ENCODE results near the gene DBP.
A peak's percentile ranks its signal among the peaks of the same experiment; 100 is the strongest.
"Not testable (repeated sequence)": the region's sequence is repeated elsewhere in the genome, so short reads cannot be mapped to it uniquely, and the experiment has no call there.

Gene DBP

GRCh38 chr19:48664476-48664875 is 27.3 kb upstream of the DBP start:
- DNase-seq, result no peak

- no peak for DNase-seq
These were observed 26.5 kb upstream of the DBP start for GRCh38 chr19:48663667-48664066.

- no peak for DNase-seq
These were observed 24.5 kb upstream of the DBP start for GRCh38 chr19:48661711-48662090.

- peak; percentile 85 to 88 for DNase-seq
These were observed 23.9 kb upstream of the DBP start for GRCh38 chr19:48660852-48661710.

GRCh38 chr19:48659768-48660167 is 22.6 kb upstream of the DBP start:
- DNase-seq, result no peak

- no peak for DNase-seq
These were observed 21.3 kb upstream of the DBP start for GRCh38 chr19:48658483-48658882.

GRCh38 chr19:48657828-48658227 is 20.6 kb upstream of the DBP start:
- not testable (repeated sequence) for DNase-seq

GRCh38 chr19:48656840-48657474 is 19.8 kb upstream of the DBP start:
- DNase-seq, result no peak

GRCh38 chr19:48654299-48655059 is 17.3 kb upstream of the DBP start:
- no peak for DNase-seq

GRCh38 chr19:48651683-48652048 is 14.5 kb upstream of the DBP start:
- DNase-seq, result no peak

- no peak for DNase-seq
These were observed 13.9 kb upstream of the DBP start for GRCh38 chr19:48650974-48651682.

- DNase-seq, result no peak
These were observed 11.0 kb upstream of the DBP start for GRCh38 chr19:48648134-48648533.

GRCh38 chr19:48646722-48647216 is 9.6 kb upstream of the DBP start:
- DNase-seq, result no peak

- peak; percentile 90 to 91 for DNase-seq
These were observed 9.0 kb upstream of the DBP start, which contains the start of gene CA11 for GRCh38 chr19:48646001-48646721. Gene CA11 (minus strand): TSS chr19:48646187. CDS start chr19:48645632, 555 bp downstream.

- no peak for DNase-seq
These were observed 8.4 kb upstream of the DBP start for GRCh38 chr19:48645620-48646000.

- peak; percentile 75 to 78 for DNase-seq
These were observed 7.8 kb upstream of the DBP start for GRCh38 chr19:48644839-48645619.

- no peak for DNase-seq
These were observed 7.2 kb upstream of the DBP start for GRCh38 chr19:48644355-48644754.

- DNase-seq, result no peak
These were observed 5.7 kb upstream of the DBP start for GRCh38 chr19:48642862-48643261.

- DNase-seq, result no peak
These were observed 4.7 kb upstream of the DBP start for GRCh38 chr19:48641850-48642249.

- no peak for DNase-seq
These were observed 2.5 kb upstream of the DBP start for GRCh38 chr19:48639483-48640375.

All from stimulated activated CD4-positive, alpha-beta T cell treated with anti-CD3 and anti-CD28 coated beads, Interleukin-2, amount 100 ng/mL, for 24 hours (primary cell).